HG02981 (cell line): ENCODE measurements around the gene GATD1.

Experiments
- ATAC-seq: cut with Tn5 transposase; IDR thresholded peaks from one replicate; pipeline ENCODE4 v1.9.1; 2021; ENCODE audit warnings: mild to moderate bottlenecking, moderate library complexity; ENCODE audit not compliant: unreplicated experiment

The GATD1 gene, protein sequence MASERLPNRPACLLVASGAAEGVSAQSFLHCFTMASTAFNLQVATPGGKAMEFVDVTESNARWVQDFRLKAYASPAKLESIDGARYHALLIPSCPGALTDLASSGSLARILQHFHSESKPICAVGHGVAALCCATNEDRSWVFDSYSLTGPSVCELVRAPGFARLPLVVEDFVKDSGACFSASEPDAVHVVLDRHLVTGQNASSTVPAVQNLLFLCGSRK

DNA sequence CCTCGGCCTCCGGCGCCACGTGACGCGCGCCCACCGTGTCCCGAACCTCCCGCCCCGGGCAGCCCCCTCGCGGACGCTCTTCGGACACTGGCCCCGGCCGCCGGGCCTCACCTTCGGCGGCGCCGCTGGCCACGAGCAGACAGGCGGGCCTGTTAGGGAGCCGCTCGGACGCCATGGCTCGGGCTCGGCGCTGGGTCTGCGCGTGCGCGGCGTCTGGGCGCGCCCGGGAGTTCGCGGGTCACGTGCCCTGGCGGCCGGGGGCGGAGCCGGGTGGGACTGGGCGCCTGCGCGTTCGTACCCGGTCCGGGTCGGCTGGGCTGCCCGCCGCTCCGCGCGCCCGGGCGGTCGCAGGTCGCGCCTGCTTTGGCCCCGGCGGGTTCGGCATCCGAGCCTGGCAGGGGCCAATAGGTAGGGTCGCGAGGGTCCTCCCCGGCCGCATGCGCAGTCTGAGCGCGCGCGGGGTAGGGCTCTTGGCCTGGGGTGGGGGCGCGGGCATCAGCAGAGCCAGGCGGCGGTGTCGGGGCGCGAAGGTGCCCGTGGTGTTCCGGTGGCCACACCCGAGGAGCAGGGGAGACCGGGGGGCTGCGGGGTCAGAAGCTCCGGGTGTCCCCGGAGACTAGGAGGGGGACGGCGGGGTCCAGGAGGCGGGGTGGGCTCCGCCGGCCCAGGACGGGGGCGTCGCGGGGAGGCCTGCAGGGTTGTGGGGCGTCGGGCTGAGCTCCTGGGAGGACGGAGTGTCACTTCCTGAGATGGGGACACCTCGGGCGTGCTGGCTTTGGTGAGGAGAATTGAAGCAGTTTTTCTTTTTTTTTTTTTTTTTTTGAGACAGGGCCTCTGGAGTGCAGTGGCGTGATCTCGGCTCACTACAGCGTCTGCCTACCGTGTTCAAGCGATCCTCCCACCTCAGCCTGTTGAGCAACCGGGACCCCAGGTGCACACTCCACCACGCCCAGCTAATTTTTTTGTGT, at the start of gene GATD1:
TSS of gene GATD1 (minus strand) at position 200 of the 968 bp plus-strand sequence. CDS start at position 175, 25 bp downstream.
- peak; percentile 77 for ATAC-seq

DNA sequence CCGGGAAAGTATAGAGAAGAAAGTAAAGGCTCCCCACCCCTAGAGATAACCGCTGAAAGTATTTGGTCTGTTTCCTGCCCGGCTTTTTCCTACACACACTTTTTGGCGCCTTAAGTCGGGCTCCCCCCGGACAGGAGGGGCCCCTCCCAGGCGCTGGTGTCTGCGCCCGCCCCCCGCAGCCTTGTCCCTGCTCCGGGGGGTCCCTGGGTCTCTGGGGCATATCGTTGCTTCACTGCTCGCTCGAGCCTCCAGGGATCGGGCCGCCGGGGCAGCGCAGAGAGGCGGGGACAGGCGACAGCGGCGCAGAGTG, 49.5 kb upstream of the GATD1 start:
- ATAC-seq, result no peak

DNA sequence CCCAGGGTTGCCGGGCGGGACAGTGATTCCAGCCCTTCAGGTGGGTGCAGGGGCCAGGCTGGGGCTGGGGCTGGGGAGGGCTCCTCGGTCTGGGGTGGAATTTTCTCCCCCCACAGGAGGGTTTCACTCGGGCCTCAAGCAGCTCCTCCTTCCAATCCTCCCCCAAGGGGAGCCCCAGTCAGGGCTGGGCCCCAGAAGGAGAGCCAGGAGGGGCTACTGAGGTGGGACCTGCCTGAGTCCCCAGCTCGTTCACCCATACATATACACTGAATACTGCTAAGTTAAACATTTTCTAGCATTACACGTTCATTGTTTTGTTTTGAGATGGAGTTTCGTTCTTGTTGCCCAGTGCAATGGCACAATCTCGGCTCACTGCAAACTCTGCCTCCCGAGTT, 48.9 kb upstream of the GATD1 start:
- no peak for ATAC-seq

DNA sequence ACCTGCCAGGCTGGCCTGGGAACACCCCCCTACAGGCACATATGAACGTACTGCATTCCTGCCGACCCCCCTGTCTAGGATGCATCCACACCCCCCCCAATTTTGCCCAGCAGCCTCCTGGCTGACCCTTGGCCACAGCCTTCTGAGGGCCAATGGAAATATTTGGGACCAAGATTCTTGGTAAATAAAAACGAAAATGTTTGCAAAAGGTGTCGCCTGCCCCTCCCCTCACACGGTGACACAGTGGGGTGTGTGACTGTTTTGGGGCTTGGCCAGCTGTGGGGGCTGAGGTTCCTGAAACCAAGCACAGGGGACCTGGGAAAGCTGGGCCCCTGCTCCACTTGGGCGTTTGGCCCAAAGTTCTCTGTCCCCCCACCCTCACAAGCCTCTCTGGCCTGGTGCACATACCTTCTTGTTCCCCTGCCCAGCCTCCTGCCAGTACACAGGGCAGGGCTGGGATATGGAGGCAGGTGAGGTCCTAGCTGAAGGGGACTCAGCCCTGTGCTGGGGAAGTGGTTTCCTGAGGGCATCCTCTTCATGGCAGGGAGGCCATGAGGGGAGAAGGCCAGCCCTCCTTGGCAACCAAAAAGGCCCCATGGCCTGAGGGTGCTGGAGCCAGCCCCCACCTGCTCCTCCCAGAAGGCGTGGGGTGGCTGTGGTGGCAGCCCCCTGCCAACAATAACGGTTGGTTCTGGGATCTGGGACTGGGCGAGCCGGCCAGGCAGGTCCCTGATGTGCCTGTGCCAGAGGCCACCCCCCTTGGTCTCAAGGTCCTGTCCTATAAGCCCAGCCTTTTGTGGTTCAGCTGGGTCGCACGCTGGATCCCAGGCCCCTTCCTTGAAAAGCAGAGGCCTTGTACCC, 48.3 kb upstream of the GATD1 start:
- ATAC-seq, result no peak

DNA sequence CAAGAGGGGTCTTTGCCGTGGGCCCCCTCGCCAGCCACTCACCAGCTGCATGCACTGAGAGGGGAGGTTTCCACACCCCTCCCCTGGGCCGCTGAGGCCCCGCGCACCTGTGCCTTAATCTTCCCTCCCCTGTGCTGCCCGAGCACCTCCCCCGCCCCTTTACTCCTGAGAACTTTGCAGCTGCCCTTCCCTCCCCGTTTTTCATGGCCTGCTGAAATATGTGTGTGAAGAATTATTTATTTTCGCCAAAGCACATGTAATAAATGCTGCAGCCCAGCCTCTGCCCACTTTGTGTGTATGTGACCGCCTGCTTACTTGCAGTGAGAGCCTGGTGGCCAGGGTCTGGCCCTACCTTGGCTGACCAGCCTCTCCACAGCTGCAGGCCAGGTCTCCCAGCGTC, 47.7 kb upstream of the GATD1 start:
- ATAC-seq, result no peak

DNA sequence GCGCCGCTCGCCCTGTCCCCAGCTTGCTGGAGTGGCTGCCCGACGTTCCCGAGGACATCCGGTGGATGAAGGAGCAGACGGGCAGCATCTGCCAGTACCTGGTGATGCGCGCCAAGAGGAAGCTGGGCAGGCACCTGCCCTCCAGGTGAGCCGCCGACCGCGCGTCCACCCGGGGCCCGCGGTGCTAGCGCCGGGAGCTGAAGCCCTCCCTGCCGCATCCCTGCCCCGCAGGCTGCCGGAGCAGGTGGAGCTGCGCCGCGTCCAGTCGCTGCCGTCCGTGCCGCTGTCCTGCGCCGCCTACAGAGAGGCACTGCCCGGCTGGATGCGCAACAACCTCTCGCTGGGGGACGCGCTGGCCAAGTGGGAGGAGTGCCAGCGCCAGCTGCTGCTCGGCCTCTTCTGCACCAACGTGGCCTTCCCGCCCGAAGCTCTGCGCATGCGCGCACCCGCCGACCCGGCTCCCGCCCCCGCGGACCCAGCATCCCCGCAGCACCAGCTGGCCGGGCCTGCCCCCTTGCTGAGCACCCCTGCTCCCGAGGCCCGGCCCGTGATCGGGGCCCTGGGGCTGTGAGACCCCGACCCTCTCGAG, 47.1 kb upstream of the GATD1 start:
- no peak for ATAC-seq

DNA sequence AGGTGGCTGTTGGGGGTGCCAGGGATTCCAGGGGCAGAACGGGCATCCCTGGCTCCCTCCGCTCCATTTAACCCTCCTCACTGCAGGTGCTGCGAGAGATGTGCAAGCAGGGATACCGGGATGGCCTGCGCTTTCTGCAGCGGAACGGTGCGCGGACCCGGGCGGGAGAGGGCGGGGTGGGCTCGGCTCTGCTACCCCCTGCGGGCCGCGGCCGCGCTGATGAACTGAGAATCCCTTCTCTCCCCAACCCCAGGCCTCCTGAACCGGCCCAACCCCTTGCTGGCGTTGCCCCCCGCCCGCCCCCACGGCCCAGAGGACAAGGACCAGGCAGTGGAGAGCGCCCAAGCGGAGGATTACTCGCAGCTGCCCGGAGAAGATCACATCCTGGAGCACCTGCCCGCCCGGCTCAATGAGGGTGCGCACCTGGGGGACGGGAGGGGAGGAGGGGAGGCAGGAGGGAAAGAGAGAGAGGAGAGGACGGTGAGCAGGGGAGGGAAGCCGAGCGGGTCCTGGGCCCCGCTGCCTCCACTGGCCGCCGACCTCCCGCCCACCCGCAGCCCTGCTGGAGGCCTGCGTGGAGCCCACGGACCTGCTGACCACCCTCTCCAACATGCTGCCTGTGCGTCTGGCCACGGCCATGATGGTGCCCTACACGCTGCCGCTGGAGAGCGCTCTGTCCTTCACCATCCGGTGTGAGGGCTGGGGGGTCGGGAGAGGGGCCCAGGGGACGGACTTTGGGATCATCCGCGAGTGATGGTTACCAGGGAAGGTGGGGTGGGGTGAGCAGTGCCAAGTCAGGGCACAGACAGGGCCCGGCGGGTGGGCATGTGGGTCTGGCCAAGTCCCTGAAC, 46.4 kb upstream of the GATD1 start:
- ATAC-seq, result no peak

DNA sequence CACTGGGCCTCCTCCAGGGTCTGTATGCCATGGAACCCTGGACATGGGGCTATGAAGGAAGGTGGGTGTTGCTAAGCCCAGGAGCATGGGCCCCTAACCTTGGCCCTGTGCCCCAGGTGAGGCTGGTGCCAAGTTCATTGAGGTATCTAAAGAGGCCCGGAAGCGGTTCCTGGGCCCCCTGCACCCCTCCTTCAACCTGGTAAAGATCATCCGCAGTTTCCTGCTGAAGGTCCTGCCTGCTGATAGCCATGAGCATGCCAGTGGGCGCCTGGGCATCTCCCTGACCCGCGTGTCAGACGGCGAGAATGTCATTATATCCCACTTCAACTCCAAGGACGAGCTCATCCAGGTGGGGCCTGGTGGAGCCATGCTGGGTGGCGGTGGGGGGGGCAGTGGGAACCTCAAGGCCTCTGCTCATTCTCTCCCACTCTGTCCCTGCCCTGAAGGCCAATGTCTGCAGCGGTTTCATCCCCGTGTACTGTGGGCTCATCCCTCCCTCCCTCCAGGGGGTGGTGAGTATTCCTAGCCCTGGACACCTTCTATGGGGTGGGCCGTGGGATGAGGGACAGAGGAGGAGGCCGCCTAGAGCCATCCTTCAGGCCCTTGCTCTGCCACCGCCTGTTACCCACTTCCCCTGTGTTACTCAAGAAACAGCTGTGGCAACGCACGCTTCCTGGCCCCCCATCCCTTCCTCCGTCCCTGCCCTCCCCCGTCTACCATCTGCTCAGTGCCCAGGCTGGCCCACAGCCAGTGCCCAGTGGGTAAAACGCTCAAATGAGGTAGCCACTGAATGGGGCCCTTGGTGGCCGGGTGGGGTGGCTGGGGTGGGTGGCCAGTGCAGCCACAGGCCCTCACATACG, 44.5 kb upstream of the GATD1 start:
- ATAC-seq, result no peak

DNA sequence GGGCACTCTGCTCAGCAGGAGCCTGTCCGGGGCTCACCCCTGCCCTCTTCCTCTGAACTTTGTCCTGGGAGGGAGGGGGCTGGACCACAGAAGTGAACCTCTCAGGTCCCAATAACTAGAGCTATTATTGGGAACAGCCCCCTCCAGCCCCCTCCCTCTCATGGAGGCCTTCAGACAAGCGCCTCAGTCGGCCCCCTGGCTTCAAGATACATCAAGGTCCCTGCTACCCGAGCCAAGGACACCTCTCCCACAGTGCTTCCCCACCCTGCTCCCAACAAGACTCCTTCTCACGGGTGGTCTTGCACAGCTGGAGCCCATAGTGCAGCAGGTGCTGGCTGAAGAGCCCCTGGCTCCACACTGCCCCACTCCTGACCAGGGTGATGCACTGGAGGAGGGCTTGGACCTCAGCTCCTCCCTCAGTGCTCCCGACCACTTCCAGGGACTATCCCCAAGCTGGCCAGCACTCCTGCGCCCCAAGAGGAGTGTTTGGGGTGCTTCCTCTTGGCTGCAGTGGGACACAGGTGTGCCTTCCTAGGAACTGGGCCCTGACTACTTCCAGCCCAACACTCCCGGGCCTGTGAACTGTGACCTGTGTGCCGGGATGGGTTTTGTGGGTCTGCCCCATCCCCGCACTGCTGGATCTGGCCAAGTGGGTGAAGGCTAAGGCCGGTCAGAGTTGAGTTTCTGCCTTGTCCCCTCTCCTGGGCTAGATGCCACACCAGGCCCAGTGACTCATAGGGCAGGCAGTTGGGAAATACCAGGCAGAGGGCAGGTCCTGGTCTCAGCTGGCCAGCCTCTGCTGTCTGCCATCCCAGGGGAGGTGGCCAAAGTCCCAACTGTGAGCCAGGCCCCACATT, 43.6 kb upstream of the GATD1 start:
- ATAC-seq, result no peak

DNA sequence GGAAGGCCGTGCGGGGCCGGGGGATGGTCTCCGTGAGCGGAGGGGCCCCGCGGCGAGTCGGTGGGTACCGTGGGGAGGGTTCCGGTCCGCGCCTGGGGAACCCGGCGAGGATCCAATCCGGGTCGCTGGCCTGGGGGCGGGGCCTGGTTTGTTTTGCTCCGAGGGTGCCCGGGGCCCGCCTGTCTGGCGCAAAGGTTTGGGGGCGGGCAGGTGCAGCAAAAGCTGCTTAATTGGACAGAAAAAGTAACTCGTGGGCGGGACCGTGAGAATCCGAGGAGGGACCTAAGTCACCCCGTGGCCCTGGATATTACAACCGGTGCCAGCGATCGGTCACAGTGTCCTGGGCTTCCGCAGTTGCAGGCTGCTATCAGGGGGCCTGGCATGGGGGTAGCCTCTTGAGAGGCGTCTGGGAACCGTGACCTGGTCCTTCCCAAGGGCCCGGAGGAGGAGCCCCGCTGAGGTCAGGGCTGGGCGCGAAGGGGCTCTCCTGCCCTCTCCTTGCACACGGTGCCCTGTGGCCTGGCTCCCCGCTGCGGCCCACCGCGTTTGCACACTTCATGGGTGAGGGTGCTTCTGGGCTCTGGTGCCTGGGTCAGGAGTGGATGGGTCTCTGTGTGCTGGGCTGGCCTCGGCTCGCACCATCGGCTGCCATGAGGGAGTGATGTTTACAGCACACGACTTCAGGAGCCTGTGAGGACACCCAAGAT, 42.8 kb upstream of the GATD1 start:
- peak; percentile 63 for ATAC-seq

DNA sequence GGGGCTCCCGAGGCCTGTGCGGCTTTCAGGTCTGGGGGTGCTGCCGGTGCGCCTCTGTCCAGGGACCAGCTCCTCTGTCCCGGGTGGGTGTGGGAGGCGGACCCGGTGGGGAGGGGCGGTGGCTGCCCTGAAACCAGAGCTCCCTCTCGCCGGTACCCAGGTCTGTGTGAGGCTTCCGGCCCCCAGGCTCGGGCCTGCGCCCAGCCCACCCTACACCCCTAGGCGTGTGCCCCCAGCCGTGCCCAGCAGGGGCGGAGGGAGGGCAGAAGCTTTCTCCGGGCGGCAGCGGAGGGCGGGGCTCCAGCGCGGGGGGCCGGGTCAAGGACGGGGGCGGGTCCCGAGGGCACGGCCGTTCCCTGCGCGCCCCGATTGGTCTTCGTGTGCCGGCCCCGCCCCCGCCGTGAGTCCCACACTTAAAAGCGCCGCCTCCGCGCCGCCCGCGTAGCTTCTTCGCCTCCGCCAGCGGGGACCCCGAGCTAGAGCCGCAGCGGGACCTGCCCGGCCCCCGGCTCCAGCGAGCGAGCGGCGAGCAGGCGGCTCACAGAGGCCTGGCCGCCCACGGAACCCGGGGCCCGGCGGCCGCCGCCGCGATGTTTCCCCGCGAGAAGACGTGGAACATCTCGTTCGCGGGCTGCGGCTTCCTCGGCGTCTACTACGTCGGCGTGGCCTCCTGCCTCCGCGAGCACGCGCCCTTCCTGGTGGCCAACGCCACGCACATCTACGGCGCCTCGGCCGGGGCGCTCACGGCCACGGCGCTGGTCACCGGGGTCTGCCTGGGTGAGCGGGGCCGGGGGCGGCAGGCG, 42.0 kb upstream of the GATD1 start:
- peak; percentile 56 for ATAC-seq

DNA sequence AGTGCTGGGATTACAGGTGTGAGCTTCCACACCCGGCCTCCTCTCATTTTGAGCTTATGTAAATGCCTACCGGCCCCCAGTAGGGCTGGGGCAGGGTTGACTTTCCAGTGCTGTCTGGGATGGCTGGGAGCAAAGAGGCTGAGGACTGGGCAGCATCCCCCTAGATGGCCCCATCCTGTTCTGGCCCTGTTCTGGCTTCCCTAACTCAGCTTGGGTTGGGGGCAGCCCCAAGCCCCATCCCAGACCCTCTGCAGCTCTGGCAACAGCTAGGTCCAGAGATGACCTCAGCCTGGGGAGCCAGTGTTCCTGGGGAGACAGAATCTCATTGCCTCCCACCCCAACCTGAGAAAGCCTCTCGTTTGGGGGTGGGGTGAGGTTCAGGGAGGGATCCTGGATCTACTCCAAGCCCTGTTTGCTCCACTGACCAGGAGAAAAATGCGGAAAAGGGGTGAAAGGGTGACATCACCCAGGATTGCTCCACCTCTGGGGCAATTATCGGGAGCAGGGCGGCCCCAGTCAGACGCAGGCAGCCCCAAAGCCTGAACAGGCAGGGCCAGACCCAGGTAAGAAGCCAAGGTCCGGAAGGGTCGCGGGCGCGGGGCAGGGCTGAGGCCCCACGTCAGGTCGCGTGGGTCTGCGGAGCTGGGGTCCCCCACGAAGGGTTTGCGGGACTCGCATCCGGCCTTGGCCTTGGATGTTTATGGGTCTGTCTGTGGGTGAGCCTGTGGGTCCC, 41.3 kb upstream of the GATD1 start, which contains the start of gene PNPLA2:
TSS of gene PNPLA2 (plus strand) at position 519 of the 733 bp plus-strand sequence. CDS start 805 bp downstream, outside the sequence.
- ATAC-seq, result no peak

DNA sequence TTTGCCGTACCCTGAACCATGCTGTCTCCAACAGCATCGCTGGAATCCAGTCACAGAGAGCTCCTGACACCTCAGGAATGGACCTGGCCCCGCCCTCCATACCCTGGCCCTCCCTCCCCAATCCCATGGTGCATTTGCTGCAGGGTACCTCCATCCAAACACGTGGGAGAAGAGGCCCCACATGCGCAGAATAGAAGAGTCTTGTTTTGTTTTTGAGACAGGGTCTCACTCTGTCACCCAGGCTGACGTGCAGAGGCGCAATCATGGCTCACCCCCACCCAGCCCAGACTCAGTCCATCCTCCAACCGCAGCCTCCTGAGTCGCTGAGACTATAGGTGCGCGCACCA, 39.1 kb upstream of the GATD1 start:
- no peak for ATAC-seq

DNA sequence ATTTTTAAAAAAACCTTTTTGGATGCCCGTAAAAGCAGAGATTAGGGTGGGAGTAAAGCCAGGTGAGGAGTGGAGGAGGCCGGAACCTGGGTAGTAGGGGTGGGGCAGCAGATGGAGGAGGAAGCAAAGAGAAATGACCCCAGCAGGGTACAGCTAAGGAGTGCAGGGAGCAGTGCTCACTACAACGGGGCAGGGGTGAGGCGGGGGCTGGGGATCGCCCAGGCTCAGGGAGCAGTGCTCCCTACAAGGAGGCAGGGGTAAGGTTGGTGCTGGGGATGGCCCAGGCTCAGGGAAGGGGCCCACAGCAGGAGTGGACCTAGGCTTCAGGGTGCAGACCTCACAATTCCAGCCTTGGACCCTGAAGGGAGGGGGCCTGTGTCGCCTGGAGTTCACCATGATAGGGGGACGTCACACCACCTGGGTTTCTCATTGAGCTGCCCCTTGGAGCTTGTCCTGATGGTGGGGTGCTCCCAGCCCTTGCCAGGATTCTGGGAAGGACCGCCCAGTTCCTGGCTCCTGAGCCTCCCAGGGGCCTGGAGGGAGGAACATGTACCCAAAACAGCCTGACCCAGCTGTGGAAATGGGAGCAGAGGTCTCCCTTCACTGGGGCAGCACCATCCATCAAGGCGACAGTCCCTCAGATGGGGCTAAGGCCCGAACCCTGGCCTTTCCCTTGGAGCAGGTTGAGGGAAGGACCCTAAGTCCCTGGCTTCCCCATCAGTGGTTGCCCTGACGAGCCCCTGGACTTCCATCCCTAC, 38.6 kb upstream of the GATD1 start:
- ATAC-seq, result no peak

DNA sequence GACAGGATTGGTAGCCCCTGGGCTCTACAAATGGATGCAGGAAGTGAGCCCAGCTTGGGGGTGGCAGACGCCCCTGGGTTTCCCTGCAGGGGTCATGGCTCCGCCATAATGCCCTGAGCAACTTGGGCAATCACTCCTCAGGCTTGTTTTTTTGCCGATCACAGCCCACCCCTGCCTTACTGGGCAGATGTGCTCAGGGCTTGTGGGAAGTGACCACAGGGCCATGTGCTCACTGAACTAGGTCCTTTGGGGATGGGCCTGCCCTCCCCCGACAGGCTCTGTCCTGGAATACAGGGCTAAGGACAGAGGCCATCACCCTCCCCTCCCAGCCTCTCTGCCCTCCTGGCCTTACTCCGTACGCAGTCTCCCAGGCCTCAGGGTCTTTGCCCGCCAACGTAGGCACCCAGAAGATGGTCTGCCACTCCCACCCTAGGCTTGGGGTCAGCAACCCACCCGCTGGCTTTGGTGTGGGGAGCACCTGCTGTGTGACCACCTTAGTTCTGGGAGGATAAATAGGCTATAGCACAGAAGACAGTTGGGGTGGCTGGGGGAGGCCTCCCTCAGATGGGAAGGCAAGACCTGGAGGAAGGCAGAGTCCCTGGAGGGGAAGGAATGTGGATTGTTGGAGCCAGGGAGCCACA, 36.3 kb upstream of the GATD1 start:
- no peak for ATAC-seq
